CD4-positive, alpha-beta T cell treated with Interleukin-1 beta for 1 hour (primary cell): Measurements from ENCODE around the gene ATAD3C.
"Not testable (repeated sequence)": the region's sequence is repeated elsewhere in the genome, so short reads cannot be mapped to it uniquely, and the experiment has no call there.

Source experiments
- DNase-seq, 2 donors: peaks; one replicate each; pipeline ENCODE4 v3.0.0-alpha.2; 2020 to 2022

Gene ATAD3C

DNA sequence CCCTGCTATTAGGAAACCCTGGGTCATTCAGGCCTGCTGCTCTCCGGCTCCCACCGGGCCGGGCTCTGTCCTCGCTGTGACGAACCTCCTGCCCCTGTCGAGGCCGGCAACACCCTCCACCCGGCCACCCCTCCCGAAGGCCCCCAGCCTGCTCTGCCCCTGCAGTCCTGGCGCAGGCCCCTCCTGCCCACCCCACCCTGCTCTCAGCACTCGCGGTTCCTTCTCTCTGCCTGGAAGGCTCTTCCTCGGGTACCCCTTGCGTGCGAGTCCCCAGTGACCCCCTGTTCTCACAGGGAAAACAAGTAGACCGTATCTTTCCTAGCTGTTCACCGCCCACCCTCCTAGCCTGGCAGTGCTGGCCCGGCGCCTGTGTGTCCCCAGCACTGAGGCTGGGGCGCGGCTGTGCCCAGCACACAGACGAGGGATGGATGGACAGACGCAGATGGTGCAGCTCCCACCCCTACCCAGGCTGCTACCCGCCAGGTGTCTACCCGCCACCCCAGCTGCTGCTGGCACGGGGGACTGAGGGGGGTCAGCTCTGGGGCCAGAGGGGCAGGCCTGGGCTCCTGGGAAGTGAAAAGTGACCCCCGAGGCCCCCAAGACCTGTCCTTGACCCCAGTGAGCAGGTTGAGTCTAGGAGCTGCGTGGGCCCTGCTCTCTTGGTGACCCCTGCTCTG lies 17.1 kb upstream of the ATAD3C start:
- no peak for DNase-seq

DNA sequence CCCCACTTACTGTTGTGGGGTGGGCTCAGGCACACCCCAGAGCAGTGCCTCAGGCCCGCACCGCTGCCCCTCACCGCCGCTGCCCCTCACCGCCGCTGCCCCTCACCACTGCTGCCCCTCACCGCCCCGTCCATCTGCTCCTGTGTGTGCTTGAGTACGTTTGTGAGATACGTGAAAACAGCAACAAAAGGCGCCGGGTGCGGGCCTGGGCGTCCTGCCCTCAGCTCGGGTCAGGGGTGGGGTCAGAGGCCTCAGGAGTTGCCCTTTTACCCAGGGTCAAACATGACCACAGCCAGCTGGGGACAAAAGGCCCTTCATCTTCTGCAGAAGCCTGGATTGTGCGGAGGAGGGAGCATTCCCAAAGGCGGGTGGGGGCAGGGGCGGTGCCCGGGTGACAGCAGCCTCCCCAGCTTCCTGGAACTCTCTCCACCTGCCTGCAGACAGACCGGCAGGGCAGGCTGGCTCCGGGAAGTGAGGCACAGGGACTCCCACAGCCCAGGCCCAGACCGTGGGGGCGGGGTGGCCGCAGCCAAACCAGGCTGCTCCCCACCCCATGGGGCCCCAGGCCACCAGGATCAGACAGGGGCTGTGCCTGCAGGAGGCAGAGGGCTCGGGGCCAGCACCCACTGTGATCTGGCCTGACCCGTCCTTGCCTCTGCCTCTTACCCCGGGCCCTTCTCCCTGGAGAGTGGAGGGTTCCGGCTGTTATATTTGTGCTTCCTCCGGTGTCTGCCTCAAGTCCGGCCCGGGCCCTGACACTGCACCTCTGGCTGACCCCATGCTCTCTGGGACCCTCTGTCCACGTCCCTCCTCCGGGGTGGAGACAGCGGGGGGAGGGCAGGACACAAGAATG lies 16.3 kb upstream of the ATAD3C start:
- DNase-seq: no peak

GRCh38 chr1:1433804-1434130 lies 15.7 kb upstream of the ATAD3C start:
- no peak for DNase-seq

DNA sequence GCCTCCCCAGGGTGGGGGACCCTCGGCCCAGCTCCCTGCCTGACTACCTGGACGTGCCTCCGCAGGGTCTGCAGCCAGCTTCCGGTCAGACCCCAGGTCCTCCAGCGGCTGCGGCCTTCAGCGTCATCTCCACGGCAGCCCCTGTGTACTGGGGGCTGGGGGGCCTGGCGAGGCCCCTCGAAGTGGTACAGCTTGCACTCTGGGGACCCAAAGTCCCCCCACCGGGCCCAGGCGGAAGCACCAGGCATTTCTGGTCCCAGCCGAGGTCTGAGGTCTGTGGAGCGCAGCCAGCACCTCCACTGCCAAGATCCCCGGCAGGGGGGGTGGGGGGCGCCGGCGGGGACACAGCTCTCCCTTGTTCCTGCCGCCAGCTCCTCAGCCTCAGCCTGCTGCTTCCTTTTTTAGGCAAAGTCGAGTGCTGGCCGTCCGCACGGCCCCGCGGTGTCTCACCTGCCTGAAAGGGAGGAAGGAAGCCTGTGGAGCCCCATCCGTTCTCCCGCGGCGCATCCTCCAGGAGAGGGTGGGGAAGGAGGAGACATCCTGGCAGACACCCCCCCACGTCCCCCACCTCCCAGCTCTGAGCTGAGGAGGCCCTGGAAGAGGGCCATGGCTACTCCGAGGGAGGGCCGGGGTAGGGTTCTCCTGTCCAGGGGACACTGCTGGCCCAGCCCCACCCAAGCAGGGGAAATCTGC lies 15.2 kb upstream of the ATAD3C start:
- DNase-seq: no peak

DNA sequence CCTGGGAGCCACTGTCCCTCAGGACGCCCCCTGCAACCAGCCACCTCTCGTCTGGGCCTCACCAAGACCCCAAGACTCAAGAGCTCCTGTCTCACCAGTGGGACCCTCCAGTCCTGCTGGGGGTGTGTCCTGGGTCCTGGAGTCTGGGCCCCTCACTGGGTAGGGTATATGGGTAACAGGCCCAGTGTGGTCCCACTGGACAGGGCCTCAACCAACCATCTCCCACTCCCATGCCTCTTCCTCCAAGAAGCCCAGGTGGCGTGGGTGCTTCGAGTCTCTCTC lies 14.7 kb upstream of the ATAD3C start:
- no peak for DNase-seq

GRCh38 chr1:1435106-1435903 lies 14.2 kb upstream of the ATAD3C start, which contains the start of gene VWA1:
Gene VWA1 (plus strand): TSS chr1:1435690. CDS start chr1:1435749, 59 bp downstream.
- peak; percentile 53 to 65 for DNase-seq

DNA sequence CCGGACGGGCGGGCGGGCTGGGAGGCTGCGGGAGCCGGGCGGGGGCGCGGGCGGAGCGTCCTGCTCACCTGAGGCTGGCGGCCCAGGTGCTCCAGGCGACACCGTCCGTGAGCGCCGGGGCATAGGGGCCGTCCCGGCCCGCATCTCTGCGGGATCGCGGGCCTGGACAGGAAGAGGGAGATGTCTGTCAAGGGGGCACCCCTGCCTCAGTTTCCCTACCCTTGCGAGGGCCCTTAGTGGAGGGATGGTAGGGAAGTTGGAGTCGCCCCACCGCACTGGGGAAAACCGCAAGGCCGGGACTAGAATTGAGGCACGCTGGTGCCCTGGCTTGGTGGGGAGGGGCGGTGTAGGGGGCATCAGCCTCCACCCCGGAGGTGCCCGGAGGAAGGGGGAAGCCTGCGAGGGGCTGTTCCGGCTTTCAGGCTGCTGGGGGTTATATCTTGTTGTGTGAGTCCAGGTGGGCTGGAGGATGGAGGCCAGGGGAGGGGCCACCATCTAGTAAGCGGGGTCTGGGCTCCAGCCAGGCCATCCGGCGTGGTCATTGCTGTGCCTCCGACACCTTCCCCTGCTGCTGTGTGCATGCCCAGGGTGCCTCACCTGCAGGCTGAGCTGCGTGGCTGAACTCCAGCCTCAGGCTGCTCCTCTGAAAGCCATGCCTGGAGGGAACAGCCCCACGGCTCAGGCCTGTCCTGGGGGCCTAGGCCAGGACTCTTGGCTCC lies 13.4 kb upstream of the ATAD3C start:
- no peak for DNase-seq

DNA sequence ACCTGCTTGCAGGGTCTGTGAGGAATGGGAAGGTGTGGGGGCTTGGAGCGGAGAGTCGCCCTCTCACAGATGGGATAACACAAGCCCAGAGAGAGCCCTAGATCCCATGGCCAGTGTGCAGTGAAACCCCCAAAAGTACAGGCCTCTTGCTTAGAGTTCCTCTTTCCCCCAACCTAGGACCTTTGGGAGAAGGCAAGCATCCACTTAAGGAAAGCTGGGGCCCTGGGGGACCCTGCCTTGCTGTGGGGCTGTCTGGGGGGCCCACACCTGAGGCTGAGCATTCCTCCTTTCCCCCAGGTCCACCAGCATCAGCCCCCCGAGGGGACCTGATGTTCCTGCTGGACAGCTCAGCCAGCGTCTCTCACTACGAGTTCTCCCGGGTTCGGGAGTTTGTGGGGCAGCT lies 12.9 kb upstream of the ATAD3C start:
- DNase-seq: no peak

GRCh38 chr1:1437033-1437903 lies 12.2 kb upstream of the ATAD3C start:
- no peak for DNase-seq

DNA sequence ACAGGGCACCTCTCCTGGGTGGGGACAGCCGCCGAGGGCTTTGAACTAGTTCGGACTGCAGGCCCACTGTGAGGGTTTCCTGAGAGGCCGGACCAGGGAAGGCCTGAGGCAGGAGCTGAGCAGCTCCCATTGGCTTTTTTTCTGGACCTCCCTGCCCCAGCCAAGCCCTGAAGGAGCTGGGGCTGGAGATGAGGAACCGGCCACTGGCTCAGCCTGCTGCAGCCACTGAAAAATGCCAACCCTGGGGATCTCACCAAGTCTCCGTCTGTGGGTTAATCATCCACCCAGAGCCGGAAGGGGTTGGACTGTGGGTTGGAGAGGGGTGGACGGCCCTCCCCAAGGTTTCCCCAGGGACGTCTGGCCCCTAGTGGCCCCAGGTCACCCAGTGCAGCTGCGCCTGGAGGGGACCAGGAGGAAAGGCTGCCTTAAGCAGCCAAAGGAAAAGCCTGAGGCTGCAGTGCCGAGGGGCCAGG lies 11.5 kb upstream of the ATAD3C start:
- no peak for DNase-seq

DNA sequence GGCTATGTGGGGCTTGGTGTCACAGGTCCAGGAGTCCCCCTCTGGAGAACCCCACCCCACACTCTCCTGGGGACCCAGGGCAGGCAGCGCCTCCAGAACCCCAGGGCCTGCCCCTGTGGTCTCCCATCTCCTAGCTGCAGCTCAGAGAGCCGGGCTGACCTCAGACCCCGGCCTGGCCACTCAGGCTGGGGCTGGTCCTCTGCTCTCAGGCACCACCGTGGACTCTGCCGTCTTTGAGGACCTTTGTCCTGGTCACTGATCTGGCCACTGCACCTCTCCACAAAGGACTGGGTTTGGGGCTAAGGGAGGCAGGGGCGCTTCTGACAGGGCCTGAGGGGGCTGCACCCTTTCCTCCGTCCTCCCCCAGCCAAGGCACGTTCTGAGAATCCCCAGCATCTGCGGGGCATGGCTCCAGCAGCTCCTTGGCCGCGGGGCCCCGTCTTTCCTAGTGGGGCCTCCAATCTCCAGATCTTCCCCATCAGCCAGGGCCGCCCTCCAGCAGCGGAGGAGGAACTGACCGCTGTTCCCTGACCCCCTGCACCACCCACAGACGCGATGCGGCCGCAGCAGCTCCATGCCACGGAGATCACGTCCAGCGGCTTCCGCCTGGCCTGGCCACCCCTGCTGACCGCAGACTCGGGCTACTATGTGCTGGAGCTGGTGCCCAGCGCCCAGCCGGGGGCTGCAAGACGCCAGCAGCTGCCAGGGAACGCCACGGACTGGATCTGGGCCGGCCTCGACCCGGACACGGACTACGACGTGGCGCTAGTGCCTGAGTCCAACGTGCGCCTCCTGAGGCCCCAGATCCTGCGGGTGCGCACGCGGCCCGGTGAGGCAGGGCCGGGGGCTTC lies 10.7 kb upstream of the ATAD3C start:
- no peak for DNase-seq

GRCh38 chr1:1439546-1440261 lies 9.8 kb upstream of the ATAD3C start:
- DNase-seq: no peak

GRCh38 chr1:1440262-1441001 lies 9.1 kb upstream of the ATAD3C start:
- no peak for DNase-seq

- peak; percentile 46 to 51 for DNase-seq
Measured at GRCh38 chr1:1441002-1441888, 8.2 kb upstream of the ATAD3C start.

DNA sequence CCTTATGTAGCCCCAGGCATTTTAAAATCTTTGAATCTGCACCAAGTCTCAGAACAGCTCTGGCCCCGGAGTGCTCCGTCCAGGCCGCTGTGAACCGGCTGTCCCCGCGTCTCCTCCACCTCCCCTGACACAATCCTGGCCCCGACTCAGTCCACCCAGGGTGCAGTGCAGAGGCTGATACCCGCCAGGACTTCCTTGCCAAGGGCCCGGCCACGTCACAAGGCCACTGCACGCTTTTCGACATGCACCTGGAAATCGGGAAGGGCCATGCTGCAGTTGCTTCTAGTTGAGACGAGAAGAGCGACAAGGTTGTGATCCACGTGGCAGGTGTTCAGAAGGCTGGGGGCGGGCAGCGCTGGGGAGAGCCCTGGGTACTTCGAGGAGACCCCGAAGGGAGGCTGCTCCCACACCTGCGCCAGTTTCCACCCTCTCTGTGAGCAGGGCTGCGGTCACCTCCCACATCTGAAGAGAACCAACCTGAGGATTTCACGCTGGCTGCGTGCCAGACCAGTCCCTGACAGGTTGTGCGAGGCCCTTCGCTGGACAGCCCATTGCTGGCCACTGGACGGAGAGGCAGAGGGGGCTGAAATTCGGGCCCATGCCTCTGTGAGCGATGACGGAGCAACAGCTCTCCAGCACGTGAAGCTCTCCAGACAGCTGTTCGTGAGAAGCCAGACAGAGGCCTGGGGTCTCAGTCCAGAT lies 7.3 kb upstream of the ATAD3C start:
- no peak for DNase-seq

GRCh38 chr1:1446631-1447030 lies 2.9 kb upstream of the ATAD3C start:
- not testable (repeated sequence) for DNase-seq

- DNase-seq: not testable (repeated sequence)
Measured at GRCh38 chr1:1450616-1451015, 1.1 kb downstream of the ATAD3C start.
